Limb (tissue), 2 donors: Measurements from ENCODE around the gene SOD2.
"Not testable (repeated sequence)": the region's sequence is repeated elsewhere in the genome, so short reads cannot be mapped to it uniquely, and the experiment has no call there.

Experiments
- DNase-seq, 2 donors: peaks; one replicate each; pipeline ENCODE4 v3.0.0-alpha.2; 2016; ENCODE audit errors: extremely low spot score in 2 of 2

The SOD2 gene

GRCh38 chr6:159693128-159693893, at the start of gene SOD2:
Gene SOD2, minus strand, starts transcription at chr6:159693241. Its CDS starts 74 bp downstream, at chr6:159693167.
- peak; percentile 77 to 91 for DNase-seq

- no peak for DNase-seq
Measured at GRCh38 chr6:159742165-159742564, 49.1 kb upstream of the SOD2 start.

GRCh38 chr6:159739341-159739740, 46.3 kb upstream of the SOD2 start:
- DNase-seq: no peak

GRCh38 chr6:159736908-159737307, 43.9 kb upstream of the SOD2 start:
- DNase-seq: no peak

- DNase-seq: not testable (repeated sequence)
Measured at GRCh38 chr6:159733395-159733794, 40.4 kb upstream of the SOD2 start.

GRCh38 chr6:159732550-159732949, 39.5 kb upstream of the SOD2 start:
- not testable (repeated sequence) for DNase-seq

- DNase-seq: no peak
Measured at GRCh38 chr6:159730332-159730676, 37.3 kb upstream of the SOD2 start.

GRCh38 chr6:159729598-159730331, 36.7 kb upstream of the SOD2 start:
- no peak for DNase-seq

- DNase-seq: no peak
Measured at GRCh38 chr6:159728531-159728964, 35.5 kb upstream of the SOD2 start.

GRCh38 chr6:159727717-159728445, 34.8 kb upstream of the SOD2 start:
- no peak for DNase-seq

GRCh38 chr6:159726918-159727716, 34.1 kb upstream of the SOD2 start, which contains the start of gene WTAP:
Gene WTAP, plus strand, starts transcription at chr6:159727506. Its CDS starts 8,760 bp downstream, at chr6:159736266.
- peak; percentile 93 to 98 for DNase-seq

GRCh38 chr6:159726255-159726917, 33.3 kb upstream of the SOD2 start:
- no peak for DNase-seq

- not testable (repeated sequence) for DNase-seq
Measured at GRCh38 chr6:159725208-159725607, 32.2 kb upstream of the SOD2 start.

GRCh38 chr6:159724778-159725177, 31.7 kb upstream of the SOD2 start:
- DNase-seq: no peak

GRCh38 chr6:159723259-159723658, 30.2 kb upstream of the SOD2 start:
- no peak for DNase-seq

- DNase-seq: no peak
Measured at GRCh38 chr6:159722655-159723054, 29.6 kb upstream of the SOD2 start.

- DNase-seq: not testable (repeated sequence)
Measured at GRCh38 chr6:159721981-159722380, 28.9 kb upstream of the SOD2 start.

GRCh38 chr6:159720708-159721107, 27.7 kb upstream of the SOD2 start:
- no peak for DNase-seq

- no peak for DNase-seq
Measured at GRCh38 chr6:159719287-159719686, 26.2 kb upstream of the SOD2 start.

GRCh38 chr6:159718634-159719033, 25.6 kb upstream of the SOD2 start:
- DNase-seq: no peak
